Measurements from ENCODE around the gene SLC46A2. TPM values are rescaled to one million over a fixed set of nuclear protein-coding genes. Genes with fewer than 3 reads are reported as not detected.

SLC46A2 gene
- total and polyA plus RNA-seq, 2 donors (not counting 1 experiment from before 2014, with no cell fraction given) = 0.18 TPM; not detected in 1

DNA sequence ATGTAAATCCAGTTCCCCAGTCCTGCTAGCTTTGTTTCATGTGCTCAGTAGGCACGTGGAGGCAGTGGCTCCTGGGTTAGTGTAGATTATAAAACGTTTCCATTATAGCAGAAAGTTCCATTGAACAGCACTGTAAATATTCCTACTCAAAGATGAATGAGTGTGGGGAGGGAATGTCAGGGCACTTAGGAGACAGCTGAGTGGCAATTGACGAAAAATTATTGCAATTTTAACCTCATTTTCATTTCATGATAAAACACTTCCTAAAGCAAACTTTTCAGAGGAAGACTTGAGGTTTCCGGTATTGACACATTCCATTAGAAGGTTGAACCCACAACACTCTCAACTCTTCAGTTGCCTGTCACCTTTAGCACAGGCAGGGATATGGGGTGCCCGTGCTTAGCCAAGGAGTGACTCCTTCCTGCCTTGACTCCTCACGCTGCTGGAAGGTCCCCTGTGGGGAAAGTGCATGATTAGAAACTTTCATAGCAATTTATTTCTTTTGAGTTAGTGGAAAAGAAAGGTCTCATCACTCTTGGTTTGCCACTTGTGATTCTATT lies 41.2 kb downstream of the SLC46A2 start:
- intact Hi-C loops (cut with micrococcal nuclease) = loop anchor here (10.0 kb wide), 1 partner anchor 805 kb away; no protein-coding TSS in a partner anchor
- TF ChIP-seq, protein P1, sequence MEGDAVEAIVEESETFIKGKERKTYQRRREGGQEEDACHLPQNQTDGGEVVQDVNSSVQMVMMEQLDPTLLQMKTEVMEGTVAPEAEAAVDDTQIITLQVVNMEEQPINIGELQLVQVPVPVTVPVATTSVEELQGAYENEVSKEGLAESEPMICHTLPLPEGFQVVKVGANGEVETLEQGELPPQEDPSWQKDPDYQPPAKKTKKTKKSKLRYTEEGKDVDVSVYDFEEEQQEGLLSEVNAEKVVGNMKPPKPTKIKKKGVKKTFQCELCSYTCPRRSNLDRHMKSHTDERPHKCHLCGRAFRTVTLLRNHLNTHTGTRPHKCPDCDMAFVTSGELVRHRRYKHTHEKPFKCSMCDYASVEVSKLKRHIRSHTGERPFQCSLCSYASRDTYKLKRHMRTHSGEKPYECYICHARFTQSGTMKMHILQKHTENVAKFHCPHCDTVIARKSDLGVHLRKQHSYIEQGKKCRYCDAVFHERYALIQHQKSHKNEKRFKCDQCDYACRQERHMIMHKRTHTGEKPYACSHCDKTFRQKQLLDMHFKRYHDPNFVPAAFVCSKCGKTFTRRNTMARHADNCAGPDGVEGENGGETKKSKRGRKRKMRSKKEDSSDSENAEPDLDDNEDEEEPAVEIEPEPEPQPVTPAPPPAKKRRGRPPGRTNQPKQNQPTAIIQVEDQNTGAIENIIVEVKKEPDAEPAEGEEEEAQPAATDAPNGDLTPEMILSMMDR (IDR thresholded peaks at IDR 0.05) = no peak
- TF ChIP-seq EZH2 (IDR thresholded peaks at IDR 0.05; ENCODE audit: borderline replicate concordance, insufficient read depth, low read depth, low read length, poor library complexity, severe bottlenecking) = no peak
- Mint-ChIP-seq H3K27ac (no peak overlapping the region), H3K4me1 (peaks cover 11% of the 10 kb centered on the region), H3K27me3 (no peaks in the 10 kb centered on the region), H3K4me3 (no peak overlapping the region), H3K9me3 (ENCODE audit: insufficient read depth) (no peaks in the 10 kb centered on the region)
- H3K4me2 ChIP-seq (replicated peaks; ENCODE audit: low read depth, low read length, poor library complexity, severe bottlenecking) = no peak overlapping the region
- H3K9ac ChIP-seq (ENCODE audit: low read length) = no peak overlapping the region
- H3K27me3 ChIP-seq (replicated peaks in 1 of 4; ENCODE audit: control extremely low read depth in 1 of 4, control insufficient read depth in 3 of 4, insufficient read depth in 4 of 4, low read length in 3 of 4) = no peaks in the 10 kb centered on the region
- H4K20me1 ChIP-seq (ENCODE audit: control insufficient read depth, insufficient read depth, low read length, poor library complexity, severe bottlenecking) = no peaks in the 10 kb centered on the region
- no peak overlapping the region for H3K4me3 ChIP-seq (ENCODE audit: control extremely low read depth in 1 of 5, extremely low read depth in 1 of 5, insufficient read depth in 1 of 5, low read depth in 2 of 5, low read length in 4 of 5)
- no peaks in the 10 kb centered on the region for H3K9me3 ChIP-seq (ENCODE audit: control extremely low read depth in 1 of 3, control insufficient read depth in 2 of 3, insufficient read depth in 1 of 3, low read length in 2 of 3)
- CTCF ChIA-PET = interaction anchor here (0.9 to 2.0 kb wide), 2 partner anchors 53 to 55 kb away, joined by 3 to 8 read pairs; no protein-coding TSS in a partner anchor
- POLR2A ChIA-PET = no interaction called here
- H2AFZ ChIP-seq (ENCODE audit: insufficient read depth, low read depth, low read length, poor library complexity, severe bottlenecking) = no peak overlapping the region
- ATAC-seq (ENCODE audit: low read depth) (no peak), DNase-seq (no peak)
- H3K4me1 ChIP-seq (ENCODE audit: control insufficient read depth in 2 of 2, insufficient read depth in 2 of 2, low read length in 2 of 2) = peaks cover 7 to 8% of the 10 kb centered on the region in 2 donors
- no peak overlapping the region for H3K27ac ChIP-seq (ENCODE audit: low read length in 2 of 2)
- WGBS (ENCODE audit: insufficient coverage) = no CpG with 5 or more reads among the region's 6 CpGs
- H3K79me2 ChIP-seq (ENCODE audit: control insufficient read depth, insufficient read depth, low read length) = no peaks in the 10 kb centered on the region
- peaks cover 0 to 12% of the 10 kb centered on the region in 2 experiments for H3K36me3 ChIP-seq (replicated peaks in 1 of 2; ENCODE audit: control extremely low read depth in 1 of 2, control insufficient read depth in 1 of 2, extremely low read depth in 1 of 2, insufficient read depth in 2 of 2, low read length in 1 of 2)

DNA sequence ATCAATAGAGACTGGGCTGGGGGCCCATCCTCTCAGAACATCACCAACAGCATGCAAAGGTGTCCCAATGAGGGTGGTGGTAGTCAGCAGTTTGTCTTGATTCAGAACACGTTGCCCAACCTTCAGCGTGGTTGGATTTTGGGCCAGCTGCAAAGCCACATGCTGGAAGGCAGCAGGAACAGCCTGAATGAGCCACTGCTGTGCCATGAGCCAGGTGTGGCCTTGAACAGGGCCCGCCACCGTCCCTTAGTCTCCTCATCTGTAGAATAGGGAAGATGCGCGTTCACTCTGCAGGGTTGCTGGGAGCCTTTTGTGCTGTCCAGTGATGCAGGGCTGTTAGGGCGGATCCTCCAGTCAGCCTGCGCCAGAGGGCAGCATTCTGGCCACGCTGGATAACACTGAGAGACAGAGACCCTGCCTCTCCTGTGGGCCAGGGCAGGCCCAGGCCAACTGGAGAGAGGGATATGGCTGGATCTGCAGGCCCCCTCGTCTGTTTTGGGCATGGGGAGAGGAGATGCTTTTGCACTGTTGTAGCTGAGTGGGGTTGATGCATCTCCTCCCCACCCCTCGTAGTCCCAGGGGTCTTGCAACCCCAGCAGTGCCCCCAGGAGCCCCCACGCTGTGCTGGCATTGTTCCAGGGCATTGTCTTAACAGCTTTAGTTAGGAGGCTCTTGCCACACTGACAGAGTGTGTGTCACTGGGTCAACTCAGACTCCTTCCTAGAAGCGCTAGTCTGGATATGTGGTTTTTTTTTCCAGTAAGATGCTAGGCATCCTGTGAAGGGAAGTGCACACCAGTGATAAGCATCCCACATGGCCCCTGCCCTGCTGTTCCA lies 42.1 kb downstream of the SLC46A2 start:
- H3K9me3 Mint-ChIP-seq (ENCODE audit: insufficient read depth) = no peaks in the 10 kb centered on the region
- no peak overlapping the region for H2AFZ ChIP-seq (ENCODE audit: insufficient read depth, low read depth, low read length, poor library complexity, severe bottlenecking)
- H3K9me3 ChIP-seq (ENCODE audit: control extremely low read depth in 1 of 3, control insufficient read depth in 2 of 3, insufficient read depth in 1 of 3, low read length in 2 of 3) = no peaks in the 10 kb centered on the region
- H3K9ac ChIP-seq (ENCODE audit: low read length) = no peak overlapping the region
- ChIA-PET CTCF (interaction anchor here (2.0 kb wide), 1 partner anchor 54 kb away, joined by 8 read pairs; no protein-coding TSS in a partner anchor), POLR2A (no interaction called here)
- intact Hi-C loops (cut with micrococcal nuclease) = loop anchor here (10.0 kb wide), 1 partner anchor 806 kb away; no protein-coding TSS in a partner anchor
- no peak overlapping the region for H3K27ac ChIP-seq (ENCODE audit: low read length in 2 of 2)
- 87% methylated on average over 10 of the region's 13 CpGs for WGBS (ENCODE audit: insufficient coverage)
- H3K4me3 ChIP-seq (ENCODE audit: control extremely low read depth in 1 of 5, extremely low read depth in 1 of 5, insufficient read depth in 1 of 5, low read depth in 2 of 5, low read length in 4 of 5) = no peak overlapping the region
- H3K27me3 Mint-ChIP-seq = no peaks in the 10 kb centered on the region
- H3K27me3 ChIP-seq (replicated peaks in 1 of 4; ENCODE audit: control extremely low read depth in 1 of 4, control insufficient read depth in 3 of 4, insufficient read depth in 4 of 4, low read length in 3 of 4) = no peaks in the 10 kb centered on the region
- ATAC-seq (ENCODE audit: low read depth) = no peak
- no peak overlapping the region for H3K27ac Mint-ChIP-seq
- TF ChIP-seq EZH2 (IDR thresholded peaks at IDR 0.05; ENCODE audit: borderline replicate concordance, insufficient read depth, low read depth, low read length, poor library complexity, severe bottlenecking) = no peak
- TF ChIP-seq, protein P1 (IDR thresholded peaks at IDR 0.05) = no peak
- no peaks in the 10 kb centered on the region for H4K20me1 ChIP-seq (ENCODE audit: control insufficient read depth, insufficient read depth, low read length, poor library complexity, severe bottlenecking)
- H3K79me2 ChIP-seq (ENCODE audit: control insufficient read depth, insufficient read depth, low read length) = no peaks in the 10 kb centered on the region
- peaks cover 14% of the 10 kb centered on the region for H3K4me1 Mint-ChIP-seq
- H3K4me2 ChIP-seq (replicated peaks; ENCODE audit: low read depth, low read length, poor library complexity, severe bottlenecking) = no peak overlapping the region
- peaks cover 7 to 8% of the 10 kb centered on the region in 2 donors for H3K4me1 ChIP-seq (ENCODE audit: control insufficient read depth in 2 of 2, insufficient read depth in 2 of 2, low read length in 2 of 2)
- no peak overlapping the region for H3K4me3 Mint-ChIP-seq
- no peak for DNase-seq
- peaks cover 0 to 10% of the 10 kb centered on the region in 2 experiments for H3K36me3 ChIP-seq (replicated peaks in 1 of 2; ENCODE audit: control extremely low read depth in 1 of 2, control insufficient read depth in 1 of 2, extremely low read depth in 1 of 2, insufficient read depth in 2 of 2, low read length in 1 of 2)
